ENCODE results near the gene SARDH. TPM values are rescaled to one million over a fixed set of nuclear protein-coding genes. Genes with fewer than 3 reads are reported as not detected.

SARDH gene, protein sequence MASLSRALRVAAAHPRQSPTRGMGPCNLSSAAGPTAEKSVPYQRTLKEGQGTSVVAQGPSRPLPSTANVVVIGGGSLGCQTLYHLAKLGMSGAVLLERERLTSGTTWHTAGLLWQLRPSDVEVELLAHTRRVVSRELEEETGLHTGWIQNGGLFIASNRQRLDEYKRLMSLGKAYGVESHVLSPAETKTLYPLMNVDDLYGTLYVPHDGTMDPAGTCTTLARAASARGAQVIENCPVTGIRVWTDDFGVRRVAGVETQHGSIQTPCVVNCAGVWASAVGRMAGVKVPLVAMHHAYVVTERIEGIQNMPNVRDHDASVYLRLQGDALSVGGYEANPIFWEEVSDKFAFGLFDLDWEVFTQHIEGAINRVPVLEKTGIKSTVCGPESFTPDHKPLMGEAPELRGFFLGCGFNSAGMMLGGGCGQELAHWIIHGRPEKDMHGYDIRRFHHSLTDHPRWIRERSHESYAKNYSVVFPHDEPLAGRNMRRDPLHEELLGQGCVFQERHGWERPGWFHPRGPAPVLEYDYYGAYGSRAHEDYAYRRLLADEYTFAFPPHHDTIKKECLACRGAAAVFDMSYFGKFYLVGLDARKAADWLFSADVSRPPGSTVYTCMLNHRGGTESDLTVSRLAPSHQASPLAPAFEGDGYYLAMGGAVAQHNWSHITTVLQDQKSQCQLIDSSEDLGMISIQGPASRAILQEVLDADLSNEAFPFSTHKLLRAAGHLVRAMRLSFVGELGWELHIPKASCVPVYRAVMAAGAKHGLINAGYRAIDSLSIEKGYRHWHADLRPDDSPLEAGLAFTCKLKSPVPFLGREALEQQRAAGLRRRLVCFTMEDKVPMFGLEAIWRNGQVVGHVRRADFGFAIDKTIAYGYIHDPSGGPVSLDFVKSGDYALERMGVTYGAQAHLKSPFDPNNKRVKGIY
- polyA plus RNA-seq = 0.56 TPM in 1 of 2 replicates, not detected in the other
- 0.35 TPM in 1 of 2 replicates, not detected in the other for polyA minus RNA-seq

DNA sequence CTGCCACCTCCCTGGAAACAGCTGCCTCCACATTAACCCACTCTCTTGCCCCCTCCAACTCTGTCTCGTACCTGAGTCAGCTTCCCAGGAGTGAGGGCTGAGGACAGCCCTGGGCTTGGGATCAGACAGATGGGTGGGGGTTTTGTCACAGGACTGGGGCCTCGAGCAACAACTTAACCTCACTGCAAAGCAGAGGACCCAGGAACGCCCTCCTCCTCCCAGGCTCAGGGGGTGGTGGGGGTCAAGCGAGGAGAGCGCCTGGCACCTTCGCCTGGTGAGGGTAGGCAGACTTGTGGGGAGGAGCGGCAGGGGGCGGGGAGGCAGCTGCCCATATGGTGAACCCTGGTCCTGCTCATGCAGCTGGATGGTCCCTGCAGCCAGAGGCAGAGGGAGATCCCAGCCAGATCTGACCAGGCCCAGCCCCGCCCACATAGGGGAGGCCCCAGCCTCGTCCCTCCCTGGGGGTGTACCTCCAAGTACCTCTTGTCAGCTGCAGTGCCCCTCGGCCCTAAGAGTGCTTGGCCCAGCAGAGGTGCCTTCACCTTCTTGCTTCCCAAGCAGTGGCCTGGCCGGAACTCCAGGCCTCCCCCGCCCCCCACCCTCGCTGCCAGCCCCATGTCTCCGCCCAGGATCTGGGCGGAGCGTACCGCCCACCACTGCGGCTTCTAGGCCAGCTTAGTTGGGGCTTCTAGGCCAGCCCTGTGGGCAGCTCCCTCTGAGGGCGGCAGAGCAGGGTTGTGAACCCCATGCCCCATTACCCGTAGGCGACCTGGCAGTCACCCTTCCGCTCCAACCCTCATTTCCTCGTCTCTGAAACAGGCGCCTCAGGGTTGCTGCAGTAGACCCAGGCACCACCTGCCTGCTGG is at the start of gene SARDH:
TSS of gene SARDH (minus strand) at position 579 of the 866 bp plus-strand sequence. CDS start 4,179 bp downstream, outside the sequence.
- Histone ChIP-seq H3K79me2 (replicated peaks; ENCODE audit: insufficient read depth, low read length) (no peaks in the 10 kb centered on the region), H3K36me3 (ENCODE audit: insufficient read depth, low read length) (no peaks in the 10 kb centered on the region), H3K4me2 (ENCODE audit: low read length) (no peak within 1 kb of the TSS), H3K9me2 (ENCODE audit: insufficient read depth, low read length) (no peaks in the 10 kb centered on the region), H4K20me1 (ENCODE audit: insufficient read depth) (no peaks in the 10 kb centered on the region), H3K9ac (ENCODE audit: low read length) (no peak within 1 kb of the TSS), H3K9me3 (ENCODE audit: low read length) (no peaks in the 10 kb centered on the region), H3K27ac (ENCODE audit: low read length) (no peak within 1 kb of the TSS), H2AFZ (ENCODE audit: low read depth, low read length) (no peak within 1 kb of the TSS), H3K27me3 (ENCODE audit: insufficient read depth, low read depth, low read length) (no peaks in the 10 kb centered on the region), H3F3A (ENCODE audit: insufficient read depth, low read length, poor library complexity, severe bottlenecking) (no peaks in the 10 kb centered on the region), H3K4me3 (ENCODE audit: low read length) (no peak within 1 kb of the TSS)
- TF ChIP-seq MXI1 (conservative IDR thresholded peaks at IDR 0.05; ENCODE audit: poor library complexity, severe bottlenecking) = no peak

DNA sequence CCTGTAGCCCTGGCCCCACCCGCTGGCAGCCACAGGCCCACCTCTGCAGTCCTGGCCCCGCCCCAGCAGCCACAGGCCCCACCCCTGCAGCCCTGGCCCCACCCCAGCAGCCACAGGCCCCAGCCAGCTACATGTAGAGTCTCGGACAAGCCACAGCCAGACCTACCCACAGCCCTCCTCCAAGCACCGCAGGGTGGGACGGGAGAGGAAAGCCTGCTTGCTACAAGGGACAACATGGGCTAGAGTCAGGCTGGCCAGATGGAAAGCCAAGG is 49.5 kb upstream of the SARDH start:
- Histone ChIP-seq H3K79me2 (replicated peaks; ENCODE audit: insufficient read depth, low read length) (no peaks in the 10 kb centered on the region), H3F3A (ENCODE audit: insufficient read depth, low read length, poor library complexity, severe bottlenecking) (no peaks in the 10 kb centered on the region), H3K4me3 (ENCODE audit: low read length) (no peak overlapping the region), H3K9ac (ENCODE audit: low read length) (no peak overlapping the region), H3K4me2 (ENCODE audit: low read length) (no peak overlapping the region), H2AFZ (ENCODE audit: low read depth, low read length) (no peak overlapping the region), H3K9me3 (ENCODE audit: low read length) (no peaks in the 10 kb centered on the region), H3K27me3 (ENCODE audit: insufficient read depth, low read depth, low read length) (no peaks in the 10 kb centered on the region), H3K9me2 (ENCODE audit: insufficient read depth, low read length) (no peaks in the 10 kb centered on the region), H3K27ac (ENCODE audit: low read length) (no peak overlapping the region), H4K20me1 (ENCODE audit: insufficient read depth) (no peaks in the 10 kb centered on the region), H3K36me3 (ENCODE audit: insufficient read depth, low read length) (no peaks in the 10 kb centered on the region)
- TF ChIP-seq RAD21 (conservative IDR thresholded peaks at IDR 0.05) = no peak
- TF ChIP-seq SMC3 (conservative IDR thresholded peaks at IDR 0.05; ENCODE audit: poor library complexity) = no peak
- TF ChIP-seq EP300 (conservative IDR thresholded peaks at IDR 0.05; ENCODE audit: poor library complexity, severe bottlenecking) = no peak
- TF ChIP-seq, protein P1, sequence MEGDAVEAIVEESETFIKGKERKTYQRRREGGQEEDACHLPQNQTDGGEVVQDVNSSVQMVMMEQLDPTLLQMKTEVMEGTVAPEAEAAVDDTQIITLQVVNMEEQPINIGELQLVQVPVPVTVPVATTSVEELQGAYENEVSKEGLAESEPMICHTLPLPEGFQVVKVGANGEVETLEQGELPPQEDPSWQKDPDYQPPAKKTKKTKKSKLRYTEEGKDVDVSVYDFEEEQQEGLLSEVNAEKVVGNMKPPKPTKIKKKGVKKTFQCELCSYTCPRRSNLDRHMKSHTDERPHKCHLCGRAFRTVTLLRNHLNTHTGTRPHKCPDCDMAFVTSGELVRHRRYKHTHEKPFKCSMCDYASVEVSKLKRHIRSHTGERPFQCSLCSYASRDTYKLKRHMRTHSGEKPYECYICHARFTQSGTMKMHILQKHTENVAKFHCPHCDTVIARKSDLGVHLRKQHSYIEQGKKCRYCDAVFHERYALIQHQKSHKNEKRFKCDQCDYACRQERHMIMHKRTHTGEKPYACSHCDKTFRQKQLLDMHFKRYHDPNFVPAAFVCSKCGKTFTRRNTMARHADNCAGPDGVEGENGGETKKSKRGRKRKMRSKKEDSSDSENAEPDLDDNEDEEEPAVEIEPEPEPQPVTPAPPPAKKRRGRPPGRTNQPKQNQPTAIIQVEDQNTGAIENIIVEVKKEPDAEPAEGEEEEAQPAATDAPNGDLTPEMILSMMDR (IDR thresholded peaks at IDR 0.05; ENCODE audit: poor library complexity, severe bottlenecking) = no peak
- TF ChIP-seq MXI1 (conservative IDR thresholded peaks at IDR 0.05; ENCODE audit: poor library complexity, severe bottlenecking) = no peak
- no peak for TF ChIP-seq POLR2AphosphoS5 (IDR thresholded peaks at IDR 0.05)
- no peak for TF ChIP-seq TAF1 (IDR thresholded peaks at IDR 0.05; ENCODE audit: low read depth)

Measured in neural cell (in vitro differentiated cells).